ENCODE data around the gene RPL34.

DNA sequence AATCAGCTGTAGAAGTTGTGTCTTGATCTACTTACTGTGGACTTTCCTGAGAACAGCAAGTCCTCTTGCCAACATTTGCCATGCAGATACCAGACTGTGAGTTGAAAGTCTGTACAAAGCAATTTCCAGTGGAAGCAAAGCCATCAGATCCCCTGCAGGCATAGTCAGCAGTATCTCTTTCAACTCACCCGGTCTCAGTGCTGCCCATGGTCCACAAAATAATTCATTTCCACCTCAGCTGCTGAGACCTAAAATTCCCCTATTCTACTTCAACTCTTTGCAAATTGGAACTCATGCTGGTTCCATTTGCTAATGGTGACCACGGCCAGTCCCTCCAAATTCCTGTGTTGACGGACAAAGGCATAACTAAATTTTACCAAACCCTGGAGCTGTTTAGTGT, 46.0 kb upstream of the RPL34 start:
- TF ChIP-seq, protein P1, sequence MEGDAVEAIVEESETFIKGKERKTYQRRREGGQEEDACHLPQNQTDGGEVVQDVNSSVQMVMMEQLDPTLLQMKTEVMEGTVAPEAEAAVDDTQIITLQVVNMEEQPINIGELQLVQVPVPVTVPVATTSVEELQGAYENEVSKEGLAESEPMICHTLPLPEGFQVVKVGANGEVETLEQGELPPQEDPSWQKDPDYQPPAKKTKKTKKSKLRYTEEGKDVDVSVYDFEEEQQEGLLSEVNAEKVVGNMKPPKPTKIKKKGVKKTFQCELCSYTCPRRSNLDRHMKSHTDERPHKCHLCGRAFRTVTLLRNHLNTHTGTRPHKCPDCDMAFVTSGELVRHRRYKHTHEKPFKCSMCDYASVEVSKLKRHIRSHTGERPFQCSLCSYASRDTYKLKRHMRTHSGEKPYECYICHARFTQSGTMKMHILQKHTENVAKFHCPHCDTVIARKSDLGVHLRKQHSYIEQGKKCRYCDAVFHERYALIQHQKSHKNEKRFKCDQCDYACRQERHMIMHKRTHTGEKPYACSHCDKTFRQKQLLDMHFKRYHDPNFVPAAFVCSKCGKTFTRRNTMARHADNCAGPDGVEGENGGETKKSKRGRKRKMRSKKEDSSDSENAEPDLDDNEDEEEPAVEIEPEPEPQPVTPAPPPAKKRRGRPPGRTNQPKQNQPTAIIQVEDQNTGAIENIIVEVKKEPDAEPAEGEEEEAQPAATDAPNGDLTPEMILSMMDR (IDR thresholded peaks at IDR 0.05; ENCODE audit: low read length) = no peak
- TF ChIP-seq EZH2 (IDR thresholded peaks at IDR 0.05; ENCODE audit: borderline replicate concordance, low read length) = no peak

All from OCI-LY1 (cell line).